IPS-18a (cell line): ENCODE data around the gene SLC6A18.

Source experiments
- H3K27ac ChIP-seq: one replicate; pipeline ENCODE4 v1.5.1; 2013; ENCODE audit warnings: low read length
- H3K27me3 ChIP-seq: one replicate; pipeline ENCODE4 v1.6.1; 2013; ENCODE audit warnings: mild to moderate bottlenecking, low read length; ENCODE audit not compliant: control insufficient read depth, insufficient read depth
- H3K36me3 ChIP-seq: one replicate; pipeline ENCODE4 v1.6.1; 2013; ENCODE audit warnings: low read depth, low read length; ENCODE audit not compliant: control insufficient read depth
- H3K4me1 ChIP-seq: one replicate; pipeline ENCODE4 v1.6.1; 2013; ENCODE audit warnings: low read depth, low read length; ENCODE audit not compliant: control insufficient read depth
- H3K4me3 ChIP-seq: one replicate; pipeline ENCODE4 v1.5.1; 2013; ENCODE audit warnings: low read length
- H3K9ac ChIP-seq: one replicate; pipeline ENCODE4 v1.6.1; 2013; ENCODE audit warnings: mild to moderate bottlenecking, low read length, moderate library complexity
- H3K9me3 ChIP-seq: one replicate; pipeline ENCODE4 v1.6.1; 2013; ENCODE audit warnings: low read depth, low read length; ENCODE audit not compliant: control insufficient read depth

Gene SLC6A18

GRCh38 chr5:1231354-1231905 is 6.2 kb downstream of the SLC6A18 start:
- Histone ChIP-seq H3K27ac (no peak overlapping the region), H3K36me3 (no peaks in the 10 kb centered on the region), H3K4me3 (no peak overlapping the region), H3K4me1 (no peaks in the 10 kb centered on the region), H3K27me3 (no peaks in the 10 kb centered on the region), H3K9ac (no peak overlapping the region), H3K9me3 (no peaks in the 10 kb centered on the region)

GRCh38 chr5:1232780-1233179 is 7.6 kb downstream of the SLC6A18 start:
- H3K9me3 ChIP-seq = no peaks in the 10 kb centered on the region
- H3K36me3 ChIP-seq = no peaks in the 10 kb centered on the region
- no peak overlapping the region for H3K4me3 ChIP-seq
- no peak overlapping the region for H3K9ac ChIP-seq
- H3K27me3 ChIP-seq = no peaks in the 10 kb centered on the region
- H3K4me1 ChIP-seq = no peaks in the 10 kb centered on the region
- H3K27ac ChIP-seq = no peak overlapping the region

- no peaks in the 10 kb centered on the region for H3K27me3 ChIP-seq
- H3K4me1 ChIP-seq = no peaks in the 10 kb centered on the region
- no peaks in the 10 kb centered on the region for H3K9me3 ChIP-seq
- no peaks in the 10 kb centered on the region for H3K36me3 ChIP-seq
- H3K27ac ChIP-seq = no peak overlapping the region
- H3K9ac ChIP-seq = no peak overlapping the region
- H3K4me3 ChIP-seq = no peak overlapping the region
Measured at GRCh38 chr5:1235379-1235778, 10.2 kb downstream of the SLC6A18 start.

GRCh38 chr5:1235838-1236237 is 10.7 kb downstream of the SLC6A18 start:
- H3K27me3 ChIP-seq = no peaks in the 10 kb centered on the region
- no peak overlapping the region for H3K27ac ChIP-seq
- H3K9me3 ChIP-seq = no peaks in the 10 kb centered on the region
- no peak overlapping the region for H3K4me3 ChIP-seq
- no peaks in the 10 kb centered on the region for H3K4me1 ChIP-seq
- no peak overlapping the region for H3K9ac ChIP-seq
- H3K36me3 ChIP-seq = no peaks in the 10 kb centered on the region

- no peak overlapping the region for H3K9ac ChIP-seq
- no peaks in the 10 kb centered on the region for H3K36me3 ChIP-seq
- H3K27me3 ChIP-seq = no peaks in the 10 kb centered on the region
- H3K4me1 ChIP-seq = no peaks in the 10 kb centered on the region
- no peak overlapping the region for H3K4me3 ChIP-seq
- no peak overlapping the region for H3K27ac ChIP-seq
- no peaks in the 10 kb centered on the region for H3K9me3 ChIP-seq
Measured at GRCh38 chr5:1239505-1240251, 14.5 kb downstream of the SLC6A18 start.

GRCh38 chr5:1240496-1241260 is 15.5 kb downstream of the SLC6A18 start:
- H3K4me3 ChIP-seq = no peak overlapping the region
- no peak overlapping the region for H3K9ac ChIP-seq
- H3K27me3 ChIP-seq = no peaks in the 10 kb centered on the region
- no peaks in the 10 kb centered on the region for H3K4me1 ChIP-seq
- no peak overlapping the region for H3K27ac ChIP-seq
- no peaks in the 10 kb centered on the region for H3K9me3 ChIP-seq
- H3K36me3 ChIP-seq = no peaks in the 10 kb centered on the region

GRCh38 chr5:1241509-1242080 is 16.4 kb downstream of the SLC6A18 start:
- Histone ChIP-seq H3K9me3 (no peaks in the 10 kb centered on the region), H3K9ac (no peak overlapping the region), H3K27me3 (no peaks in the 10 kb centered on the region)

GRCh38 chr5:1242733-1243486 is 17.7 kb downstream of the SLC6A18 start:
- no peak overlapping the region for H3K4me3 ChIP-seq
- no peaks in the 10 kb centered on the region for H3K4me1 ChIP-seq
- H3K27me3 ChIP-seq = no peaks in the 10 kb centered on the region
- H3K27ac ChIP-seq = no peak overlapping the region
- no peaks in the 10 kb centered on the region for H3K9me3 ChIP-seq
- no peak overlapping the region for H3K9ac ChIP-seq
- H3K36me3 ChIP-seq = no peaks in the 10 kb centered on the region

More at GRCh38 chr5:1241509-1242080, 16.4 kb downstream of the SLC6A18 start:
- Histone ChIP-seq H3K4me1 (no peaks in the 10 kb centered on the region), H3K27ac (no peak overlapping the region), H3K4me3 (no peak overlapping the region), H3K36me3 (no peaks in the 10 kb centered on the region)

- Histone ChIP-seq H3K27ac (no peak overlapping the region), H3K27me3 (no peaks in the 10 kb centered on the region), H3K4me3 (no peak overlapping the region), H3K9ac (no peak overlapping the region), H3K36me3 (no peaks in the 10 kb centered on the region), H3K9me3 (no peaks in the 10 kb centered on the region), H3K4me1 (no peaks in the 10 kb centered on the region)
Measured at GRCh38 chr5:1243487-1244130, 18.4 kb downstream of the SLC6A18 start.

GRCh38 chr5:1244255-1244654 is 19.1 kb downstream of the SLC6A18 start:
- H3K4me1 ChIP-seq = no peaks in the 10 kb centered on the region
- no peak overlapping the region for H3K4me3 ChIP-seq
- H3K9ac ChIP-seq = no peak overlapping the region
- no peak overlapping the region for H3K27ac ChIP-seq
- no peaks in the 10 kb centered on the region for H3K9me3 ChIP-seq
- H3K27me3 ChIP-seq = no peaks in the 10 kb centered on the region
- H3K36me3 ChIP-seq = no peaks in the 10 kb centered on the region

- H3K4me1 ChIP-seq = no peaks in the 10 kb centered on the region
- H3K36me3 ChIP-seq = no peaks in the 10 kb centered on the region
- no peaks in the 10 kb centered on the region for H3K27me3 ChIP-seq
- H3K4me3 ChIP-seq = no peak overlapping the region
- H3K9ac ChIP-seq = no peak overlapping the region
- H3K9me3 ChIP-seq = no peaks in the 10 kb centered on the region
- no peak overlapping the region for H3K27ac ChIP-seq
Measured at GRCh38 chr5:1244976-1245375, 19.8 kb downstream of the SLC6A18 start.
